SU-DHL-6 (cell line): Measurements from ENCODE around the gene RASSF9.

Experiments used
- H2AFZ ChIP-seq: fragments of 200-600 bp; sonication (generic); 2 replicates; pipeline ENCODE4 v1.6.1; 2014; ENCODE audit warnings: low read depth, mild to moderate bottlenecking, moderate library complexity, mixed read lengths, antibody characterized with exemption, low read length; ENCODE audit not compliant: severe bottlenecking
- H3F3A ChIP-seq: fragments of 200-600 bp; shearing (Covaris generic); 2 replicates; pipeline ENCODE4 v1.6.0; 2016; ENCODE audit warnings: antibody characterized with exemption, mild to moderate bottlenecking; ENCODE audit not compliant: insufficient read depth
- H3K27ac ChIP-seq: fragments of 200-600 bp; sonication (generic); 2 replicates; pipeline ENCODE4 v1.5.1; 2016; ENCODE audit warnings: low read depth, mild to moderate bottlenecking, low read length, moderate library complexity, mixed read lengths
- H3K27me3 ChIP-seq: fragments of 200-600 bp; sonication (generic), shearing (Covaris generic); 2 replicates; pipeline ENCODE4 v1.6.0; 2014; ENCODE audit warnings: mild to moderate bottlenecking, low read length
- H3K36me3 ChIP-seq: fragments of 200-600 bp; sonication (generic); 2 replicates; pipeline ENCODE4 v1.6.1; 2014; ENCODE audit warnings: mild to moderate bottlenecking, low read length, mixed read lengths
- H3K4me2 ChIP-seq: fragments of 300-600, 200-600 bp; shearing (Covaris generic), sonication (generic); 2 replicates; pipeline ENCODE4 v1.6.0; 2014; ENCODE audit warnings: low read length, low read depth, mild to moderate bottlenecking; ENCODE audit not compliant: poor library complexity, severe bottlenecking
- H3K4me3 ChIP-seq: fragments of 200-600 bp; sonication (generic); 2 replicates; pipeline ENCODE4 v1.5.1; 2014; ENCODE audit warnings: antibody characterized with exemption, low read length, mild to moderate bottlenecking, mixed read lengths; ENCODE audit not compliant: insufficient read depth, poor library complexity, severe bottlenecking
- H3K79me2 ChIP-seq: fragments of 200-600 bp; sonication (generic); 2 replicates; pipeline ENCODE4 v1.6.1; 2014; ENCODE audit warnings: mild to moderate bottlenecking, low read length, moderate library complexity; ENCODE audit not compliant: insufficient read depth
- H3K9ac ChIP-seq: fragments of 200-600 bp; sonication (generic); 2 replicates; pipeline ENCODE4 v1.7.0; 2014; ENCODE audit warnings: mild to moderate bottlenecking, low read length
- H3K9me2 ChIP-seq: fragments of 200-600 bp; sonication (generic); replicated peaks from 2 replicates; pipeline ENCODE4 v1.6.1; 2014; ENCODE audit warnings: low read length; ENCODE audit not compliant: insufficient read depth
- H3K9me3 ChIP-seq: fragments of 200-600 bp; sonication (generic); 2 replicates; pipeline ENCODE4 v1.6.1; 2014; ENCODE audit warnings: low read length, mixed read lengths; ENCODE audit not compliant: insufficient read depth
- H4K20me1 ChIP-seq: fragments of 200-600 bp; sonication (generic); 2 replicates; pipeline ENCODE4 v1.6.1; 2014; ENCODE audit warnings: low read depth, mild to moderate bottlenecking, antibody characterized with exemption, low read length, moderate library complexity, mixed read lengths
- EZH2phosphoT487 ChIP-seq: fragments of 200-600 bp; sonication (generic), shearing (Covaris generic); conservative IDR thresholded peaks from 2 replicates; pipeline ENCODE4 v1.6.1; 2018; ENCODE audit warnings: mild to moderate bottlenecking, antibody characterized with exemption, low read length, moderate library complexity, mixed read lengths
- TF ChIP-seq, protein P1 (sequence below): fragments of 200-600 bp; sonication (generic); IDR thresholded peaks from one replicate; pipeline ENCODE4 v1.5.1; 2017; ENCODE audit warnings: antibody characterized with exemption, mild to moderate bottlenecking, low read length, moderate library complexity; ENCODE audit not compliant: insufficient read depth, poor library complexity, severe bottlenecking

RASSF9 gene

DNA sequence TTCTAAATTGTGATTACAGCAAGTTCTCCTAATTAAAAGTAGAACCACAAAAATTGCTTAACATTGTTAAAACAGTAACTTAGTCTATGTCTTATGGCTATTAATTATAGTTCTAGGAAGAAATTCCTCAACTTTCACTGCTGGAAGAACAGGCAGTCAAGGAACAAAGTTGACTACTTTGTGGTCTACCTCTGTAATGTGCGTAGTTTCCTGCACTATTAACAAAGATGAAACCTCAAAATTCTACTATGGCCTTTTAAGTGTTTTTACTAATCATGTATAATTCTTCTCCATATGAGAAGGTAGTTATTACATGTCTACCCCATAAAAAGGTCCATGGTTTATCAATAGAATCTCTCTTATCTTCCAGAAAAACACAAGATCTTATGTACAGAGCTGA lies 7.6 kb downstream of the RASSF9 start:
- Histone ChIP-seq H3K9me3 (no peaks in the 10 kb centered on the region), H3F3A (no peaks in the 10 kb centered on the region), H3K27ac (no peak overlapping the region), H3K36me3 (no peaks in the 10 kb centered on the region), H3K9me2 (no peaks in the 10 kb centered on the region), H3K79me2 (no peaks in the 10 kb centered on the region), H3K4me2 (no peak overlapping the region), H4K20me1 (no peaks in the 10 kb centered on the region), H2AFZ (no peak overlapping the region), H3K9ac (no peak overlapping the region), H3K4me3 (no peak overlapping the region), H3K27me3 (no peaks in the 10 kb centered on the region; the same call in 1 of the 2 replicates)
- TF ChIP-seq EZH2phosphoT487: no peak
- TF ChIP-seq, protein P1, sequence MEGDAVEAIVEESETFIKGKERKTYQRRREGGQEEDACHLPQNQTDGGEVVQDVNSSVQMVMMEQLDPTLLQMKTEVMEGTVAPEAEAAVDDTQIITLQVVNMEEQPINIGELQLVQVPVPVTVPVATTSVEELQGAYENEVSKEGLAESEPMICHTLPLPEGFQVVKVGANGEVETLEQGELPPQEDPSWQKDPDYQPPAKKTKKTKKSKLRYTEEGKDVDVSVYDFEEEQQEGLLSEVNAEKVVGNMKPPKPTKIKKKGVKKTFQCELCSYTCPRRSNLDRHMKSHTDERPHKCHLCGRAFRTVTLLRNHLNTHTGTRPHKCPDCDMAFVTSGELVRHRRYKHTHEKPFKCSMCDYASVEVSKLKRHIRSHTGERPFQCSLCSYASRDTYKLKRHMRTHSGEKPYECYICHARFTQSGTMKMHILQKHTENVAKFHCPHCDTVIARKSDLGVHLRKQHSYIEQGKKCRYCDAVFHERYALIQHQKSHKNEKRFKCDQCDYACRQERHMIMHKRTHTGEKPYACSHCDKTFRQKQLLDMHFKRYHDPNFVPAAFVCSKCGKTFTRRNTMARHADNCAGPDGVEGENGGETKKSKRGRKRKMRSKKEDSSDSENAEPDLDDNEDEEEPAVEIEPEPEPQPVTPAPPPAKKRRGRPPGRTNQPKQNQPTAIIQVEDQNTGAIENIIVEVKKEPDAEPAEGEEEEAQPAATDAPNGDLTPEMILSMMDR: no peak

DNA sequence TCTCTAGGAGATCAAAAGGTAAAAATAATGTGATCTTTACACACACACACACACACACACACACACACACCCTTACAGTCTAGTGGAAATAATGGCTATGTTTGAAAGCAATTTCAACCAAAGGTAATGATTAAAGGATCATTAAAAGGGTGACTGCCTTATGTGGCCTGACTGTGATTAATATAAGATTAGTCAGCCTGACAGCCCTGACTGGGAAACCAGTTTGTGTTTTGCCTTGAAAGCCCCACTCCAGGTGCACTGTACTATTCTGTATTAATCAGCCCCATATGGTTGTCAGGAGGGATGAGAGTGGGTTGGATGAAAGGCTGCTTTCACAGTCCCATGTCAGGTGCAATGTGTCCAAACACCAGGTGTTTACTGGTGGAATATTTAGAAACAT lies 10.5 kb downstream of the RASSF9 start:
- no peak for TF ChIP-seq EZH2phosphoT487
- TF ChIP-seq, protein P1: no peak
- no peaks in the 10 kb centered on the region for H3K9me2 ChIP-seq
- no peak overlapping the region for H3K4me3 ChIP-seq
- H3K9me3 ChIP-seq: no peaks in the 10 kb centered on the region
- no peaks in the 10 kb centered on the region for H4K20me1 ChIP-seq
- no peak overlapping the region for H3K27ac ChIP-seq
- H3K36me3 ChIP-seq: no peaks in the 10 kb centered on the region
- H2AFZ ChIP-seq: no peak overlapping the region
- H3K27me3 ChIP-seq: no peaks in the 10 kb centered on the region; the same call in 1 of the 2 replicates
- no peak overlapping the region for H3K4me2 ChIP-seq
- no peaks in the 10 kb centered on the region for H3K79me2 ChIP-seq
- H3K9ac ChIP-seq: no peak overlapping the region
- H3F3A ChIP-seq: no peaks in the 10 kb centered on the region

DNA sequence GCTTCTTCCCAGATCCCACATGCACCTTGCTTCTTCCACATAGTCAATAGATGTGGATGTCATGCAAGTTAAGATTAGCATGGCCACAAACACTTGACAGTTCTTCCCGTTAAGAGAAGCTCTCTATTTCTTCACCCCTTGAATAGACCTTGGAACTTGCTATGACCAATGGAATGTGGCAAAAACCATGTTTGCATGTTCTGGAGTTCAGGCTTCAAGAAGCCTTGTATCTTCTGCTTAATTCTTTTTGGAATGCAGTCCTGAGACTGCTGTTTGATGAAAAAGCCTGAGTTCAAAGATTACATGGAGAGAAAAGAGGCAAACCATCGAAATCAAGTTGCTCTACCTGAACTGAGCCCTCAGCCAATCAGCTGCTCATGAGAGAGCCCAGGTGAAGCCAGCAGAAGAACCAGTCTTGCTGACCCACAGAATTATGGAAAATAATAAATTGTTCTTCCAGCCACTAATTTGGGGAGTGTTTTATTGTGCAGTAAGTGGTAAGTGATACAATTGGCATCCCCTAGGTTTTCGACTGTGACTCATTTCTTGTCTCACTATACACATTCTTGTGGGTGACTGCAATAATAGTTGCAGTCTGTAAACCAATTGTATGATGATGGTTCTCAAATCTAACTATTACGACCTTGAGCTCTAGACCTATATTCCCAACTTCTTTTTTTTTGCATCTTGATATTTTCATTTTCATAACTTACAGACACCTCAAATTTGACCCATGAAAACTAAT lies 12.6 kb downstream of the RASSF9 start:
- Histone ChIP-seq H4K20me1 (no peaks in the 10 kb centered on the region), H3K9me2 (no peaks in the 10 kb centered on the region), H3K9me3 (no peaks in the 10 kb centered on the region), H3K27ac (no peak overlapping the region), H3K4me2 (no peak overlapping the region), H3K27me3 (no peaks in the 10 kb centered on the region; the same call in 1 of the 2 replicates), H2AFZ (no peak overlapping the region), H3K4me3 (no peak overlapping the region), H3K79me2 (no peaks in the 10 kb centered on the region), H3K9ac (no peak overlapping the region), H3K36me3 (no peaks in the 10 kb centered on the region), H3F3A (no peaks in the 10 kb centered on the region)
- no peak for TF ChIP-seq EZH2phosphoT487
- TF ChIP-seq, protein P1: no peak
